ENCODE data around the gene IL17REL. TPM values are rescaled to one million over a fixed set of nuclear protein-coding genes. Genes with fewer than 3 reads are reported as not detected.

IL17REL gene
- total and polyA plus RNA-seq, 2 of the 13 experiments (the other 11 are each of a cell fraction or from before 2014, with no cell fraction given): not detected

GRCh38 chr22:49967706-49968208 lies 44.8 kb downstream of the IL17REL start (continued):
- TF ChIP-seq ZNF687 (CRISPR knock-in tag; IDR thresholded peaks at IDR 0.05): peak; percentile 58
- TF ChIP-seq ZBTB14 (CRISPR knock-in tag; IDR thresholded peaks at IDR 0.05): no peak
- TF ChIP-seq RFX3 (CRISPR knock-in tag; IDR thresholded peaks at IDR 0.05): no peak
- TF ChIP-seq PATZ1 (CRISPR knock-in tag; IDR thresholded peaks at IDR 0.05): peak; percentile 48; the same call in 1 of the 2 replicates
- no peak for TF ChIP-seq SRF (IDR thresholded peaks at IDR 0.05; ENCODE audit: low read depth, low read length)
- no peak for TF ChIP-seq SP2 (CRISPR knock-in tag; IDR thresholded peaks at IDR 0.05)
- no peak for TF ChIP-seq ZNF770 (CRISPR knock-in tag; IDR thresholded peaks at IDR 0.05)
- no peak for TF ChIP-seq ZNF674 (CRISPR knock-in tag; IDR thresholded peaks at IDR 0.05; ENCODE audit: low read depth)
- no peak for TF ChIP-seq PAF1 (CRISPR knock-in tag; IDR thresholded peaks at IDR 0.05)
- no peak for TF ChIP-seq GFI1 (CRISPR knock-in tag; IDR thresholded peaks at IDR 0.05; ENCODE audit: borderline replicate concordance)
- no peak for TF ChIP-seq ZNF572 (CRISPR knock-in tag; IDR thresholded peaks at IDR 0.05)
- no peak for TF ChIP-seq DR1 (CRISPR knock-in tag; IDR thresholded peaks at IDR 0.05)
- no peak for TF ChIP-seq ATF5 (CRISPR knock-in tag; IDR thresholded peaks at IDR 0.05; ENCODE audit: low read depth)
- TF ChIP-seq HDAC2 (CRISPR knock-in tag; IDR thresholded peaks at IDR 0.05): no peak; the same call in 1 of the 2 replicates
- TF ChIP-seq CEBPZ (IDR thresholded peaks at IDR 0.05; ENCODE audit: low read length): no peak
- TF ChIP-seq MEF2D (CRISPR knock-in tag; IDR thresholded peaks at IDR 0.05): no peak
- peak; percentile 49 for TF ChIP-seq IRF2 (CRISPR knock-in tag; IDR thresholded peaks at IDR 0.05)

Measured in HepG2 (cell line).